Activated T-helper 1 cell treated with anti-CD3 and anti-CD28 coated beads, Interleukin-12 subunit alpha, Interleukin-12 subunit beta, Interleukin-2, Interleukin-4 antibody, amounts not matched to agents 30 ng/mL and 10 ng/mL and 1 ng/mL, durations not matched to agents 14 hours and 24 hours and 36 hours (primary cell): ENCODE results near the gene PPP1R8. TPM values are rescaled to one million over a fixed set of nuclear protein-coding genes. Genes with fewer than 3 reads are reported as not detected.
"Not testable (repeated sequence)": the region's sequence is repeated elsewhere in the genome, so short reads cannot be mapped to it uniquely, and the experiment has no call there.

ENCODE experiments used
- DNase-seq: peaks from one replicate; pipeline ENCODE4 v3.0.0; 2021; ENCODE audit warnings: low spot score
- H3K27ac Mint-ChIP-seq: one replicate; pipeline ENCODE4 v1.8.0; 2021; ENCODE audit warnings: mild to moderate bottlenecking, mixed read lengths
- H3K27me3 Mint-ChIP-seq: one replicate; pipeline ENCODE4 v1.8.0; 2022; ENCODE audit warnings: mild to moderate bottlenecking, moderate library complexity, mixed read lengths; ENCODE audit not compliant: insufficient read depth
- H3K36me3 Mint-ChIP-seq: one replicate; pipeline ENCODE4 v1.8.0; 2021; ENCODE audit warnings: low read depth, mixed read lengths
- H3K4me1 Mint-ChIP-seq: one replicate; pipeline ENCODE4 v1.8.0; 2021; ENCODE audit warnings: low read depth, mixed read lengths
- H3K4me3 Mint-ChIP-seq: one replicate; pipeline ENCODE4 v1.8.0; 2021; ENCODE audit warnings: mild to moderate bottlenecking, moderate library complexity, mixed read lengths
- H3K9me3 Mint-ChIP-seq: one replicate; pipeline ENCODE4 v1.8.0; 2021; ENCODE audit warnings: mixed read lengths
- intact Hi-C: fragments of 100-400 bp; cut with micrococcal nuclease; formaldehyde crosslinking; loops from one replicate; pipeline ENCODE4 v1.15.1; 2024
- total RNA-seq: library from RNA; stranded (reverse); gene quantifications from 2 replicates; pipeline ENCODE4 v1.2.3, GENCODE V29; 2022

Gene PPP1R8
- total RNA-seq, 1 donor from 2014 or later, result 84.1 TPM

- Mint-ChIP-seq H3K9me3 (no peaks in the 10 kb centered on the region), H3K27me3 (no peaks in the 10 kb centered on the region), H3K36me3 (peaks cover 1% of the 10 kb centered on the region), H3K27ac (peak overlapping the region; percentile 89), H3K4me3 (peak overlapping the region; percentile 71), H3K4me1 (peaks cover 55% of the 10 kb centered on the region)
- peak; percentile 59 for DNase-seq
- intact Hi-C loops, result loop anchor here (1.0 kb wide), 1 partner anchor 18 kb away; no protein-coding TSS in a partner anchor
Measured at GRCh38 chr1:27868932-27869718, 38.5 kb downstream of the PPP1R8 start.

DNA sequence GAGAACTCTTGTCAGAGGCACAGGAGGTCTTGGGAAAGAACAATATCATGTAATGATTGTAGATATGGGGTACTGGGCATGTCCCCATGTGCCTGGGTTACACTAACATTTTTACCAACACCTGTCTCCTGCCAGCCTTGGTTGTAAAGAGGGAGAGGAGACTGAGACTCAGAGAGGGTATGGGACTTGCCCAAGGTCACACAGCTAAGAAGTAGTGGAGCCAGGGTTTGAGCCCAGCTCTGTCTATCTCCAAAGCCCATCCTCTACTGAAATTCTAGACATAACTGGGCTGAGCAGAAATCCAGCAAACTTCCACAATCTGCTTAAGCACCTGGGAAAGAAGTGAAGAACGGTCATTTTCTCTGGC lies 39.1 kb downstream of the PPP1R8 start:
- H3K4me3 Mint-ChIP-seq, result peak overlapping the region; percentile 71
- no peak for DNase-seq
- H3K4me1 Mint-ChIP-seq, result peaks cover 51% of the 10 kb centered on the region
- intact Hi-C loops, result loop anchor here (1.0 to 5.0 kb wide), 2 partner anchors 18 to 88 kb away; partner anchors contain the start of gene XKR8
- H3K27ac Mint-ChIP-seq, result peak overlapping the region; percentile 89
- H3K27me3 Mint-ChIP-seq, result no peaks in the 10 kb centered on the region
- peaks cover 1% of the 10 kb centered on the region for H3K36me3 Mint-ChIP-seq
- H3K9me3 Mint-ChIP-seq, result no peaks in the 10 kb centered on the region

DNA sequence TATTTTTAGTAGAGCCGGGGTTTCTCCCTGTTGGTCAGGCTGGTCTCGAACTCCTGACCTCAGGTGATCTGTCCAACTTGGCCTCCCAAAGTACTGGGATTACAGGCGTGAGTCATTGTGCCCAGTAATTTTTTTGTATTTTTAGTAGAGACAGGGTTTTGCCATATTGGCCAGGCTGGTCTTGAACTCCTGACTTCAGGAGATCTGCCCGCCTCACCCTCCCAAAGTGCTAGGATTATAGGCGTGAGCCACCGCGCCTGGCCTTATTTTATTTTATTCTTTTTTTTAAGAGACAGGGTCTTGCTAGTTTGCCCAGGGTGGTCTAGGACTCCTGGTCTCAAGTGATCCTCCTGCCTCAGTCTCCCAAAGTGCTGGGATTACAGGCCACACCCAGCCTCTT lies 40.5 kb downstream of the PPP1R8 start:
- H3K9me3 Mint-ChIP-seq, H3K27me3 Mint-ChIP-seq, H3K36me3 Mint-ChIP-seq, DNase-seq, H3K27ac Mint-ChIP-seq: not testable (repeated sequence)
- Mint-ChIP-seq H3K4me1 (peaks cover 55% of the 10 kb centered on the region), H3K4me3 (peak overlapping the region; percentile 77)
- intact Hi-C loops, result loop anchor here (5.0 kb wide), 1 partner anchor 86 kb away; the partner anchor contains the start of gene XKR8

DNA sequence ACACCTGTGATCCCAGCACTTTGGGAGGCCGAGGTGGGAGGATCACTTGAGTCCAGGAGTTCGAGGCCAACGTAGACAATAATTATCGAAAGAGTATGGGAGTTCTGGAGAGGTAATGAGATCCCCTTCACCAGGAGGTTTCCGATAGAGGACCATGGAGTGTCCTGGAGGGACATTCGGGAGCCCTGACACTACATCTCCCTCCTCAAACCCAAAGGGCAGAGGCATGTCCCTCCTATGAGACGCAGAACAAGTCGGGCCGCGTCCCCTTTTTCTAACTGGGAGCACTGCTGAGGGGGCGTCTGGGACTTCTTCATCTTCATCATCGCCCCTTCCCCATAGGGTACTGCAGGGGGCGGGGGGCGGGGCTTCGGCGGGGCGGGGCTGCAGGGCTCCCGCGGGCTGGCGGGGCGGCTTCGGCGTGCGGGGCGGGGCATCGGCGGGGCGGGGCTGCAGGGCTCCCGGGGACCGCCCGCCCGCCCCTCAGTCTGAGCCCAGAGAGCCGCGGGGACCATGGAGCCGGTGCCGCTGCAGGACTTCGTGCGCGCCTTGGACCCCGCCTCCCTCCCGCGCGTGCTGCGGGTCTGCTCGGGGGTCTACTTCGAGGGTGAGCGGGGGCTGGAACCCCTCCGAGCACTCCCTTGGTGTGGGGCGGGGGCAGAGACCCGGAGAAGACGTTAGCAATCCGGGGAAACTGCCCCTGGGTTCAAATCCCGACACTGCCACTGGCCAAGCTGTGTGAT lies 41.6 kb downstream of the PPP1R8 start, which contains the start of gene THEMIS2:
Gene THEMIS2, plus strand, starts transcription at position 486 of the 743 bp plus-strand sequence. Its CDS starts 28 bp downstream, at position 514.
- Mint-ChIP-seq H3K36me3 (peaks cover 6% of the 10 kb centered on the region), H3K4me1 (peaks cover 50% of the 10 kb centered on the region)
- intact Hi-C loops, result loop anchor here (1.0 to 5.0 kb wide), 2 partner anchors 85 to 99 kb away; partner anchors contain the start of genes STX12 and XKR8

GRCh38 chr1:27872802-27873551 lies 42.4 kb downstream of the PPP1R8 start:
- intact Hi-C loops, result loop anchor here (1.0 to 5.0 kb wide), 4 partner anchors 14 to 100 kb away; partner anchors contain the start of genes STX12 and XKR8
- Mint-ChIP-seq H3K36me3 (peaks cover 6% of the 10 kb centered on the region), H3K27ac (peak overlapping the region; percentile 95), H3K4me1 (peaks cover 50% of the 10 kb centered on the region), H3K27me3 (no peaks in the 10 kb centered on the region), H3K4me3 (peak overlapping the region; percentile 94), H3K9me3 (no peaks in the 10 kb centered on the region)
- DNase-seq, result no peak

More for the DNA sequence above, 41.6 kb downstream of the PPP1R8 start, which contains the start of gene THEMIS2:
- no peaks in the 10 kb centered on the region for H3K27me3 Mint-ChIP-seq
- no peaks in the 10 kb centered on the region for H3K9me3 Mint-ChIP-seq
- peak; percentile 70 for DNase-seq
- peak within 1 kb of the TSS; percentile 95 for H3K27ac Mint-ChIP-seq
- H3K4me3 Mint-ChIP-seq, result peak within 1 kb of the TSS; percentile 94

GRCh38 chr1:27873671-27874384 lies 43.2 kb downstream of the PPP1R8 start:
- Mint-ChIP-seq H3K36me3 (peaks cover 11% of the 10 kb centered on the region), H3K9me3 (no peaks in the 10 kb centered on the region), H3K27ac (peak overlapping the region; percentile 95), H3K27me3 (no peaks in the 10 kb centered on the region), H3K4me1 (peaks cover 50% of the 10 kb centered on the region), H3K4me3 (peak overlapping the region; percentile 94)
- intact Hi-C loops, result loop anchor here (1.0 to 5.0 kb wide), 3 partner anchors 13 to 83 kb away; partner anchors contain the start of gene XKR8
- no peak for DNase-seq

GRCh38 chr1:27876341-27877114 lies 45.9 kb downstream of the PPP1R8 start:
- DNase-seq, result no peak
- H3K4me3 Mint-ChIP-seq, result no peak overlapping the region
- H3K36me3 Mint-ChIP-seq, result peaks cover 24% of the 10 kb centered on the region
- H3K9me3 Mint-ChIP-seq, result no peaks in the 10 kb centered on the region
- peaks cover 46% of the 10 kb centered on the region for H3K4me1 Mint-ChIP-seq
- H3K27me3 Mint-ChIP-seq, result no peaks in the 10 kb centered on the region
- intact Hi-C loops, result no loop called here
- H3K27ac Mint-ChIP-seq, result no peak overlapping the region

- no peaks in the 10 kb centered on the region for H3K9me3 Mint-ChIP-seq
Measured at GRCh38 chr1:27877115-27877416, 46.5 kb downstream of the PPP1R8 start.

DNA sequence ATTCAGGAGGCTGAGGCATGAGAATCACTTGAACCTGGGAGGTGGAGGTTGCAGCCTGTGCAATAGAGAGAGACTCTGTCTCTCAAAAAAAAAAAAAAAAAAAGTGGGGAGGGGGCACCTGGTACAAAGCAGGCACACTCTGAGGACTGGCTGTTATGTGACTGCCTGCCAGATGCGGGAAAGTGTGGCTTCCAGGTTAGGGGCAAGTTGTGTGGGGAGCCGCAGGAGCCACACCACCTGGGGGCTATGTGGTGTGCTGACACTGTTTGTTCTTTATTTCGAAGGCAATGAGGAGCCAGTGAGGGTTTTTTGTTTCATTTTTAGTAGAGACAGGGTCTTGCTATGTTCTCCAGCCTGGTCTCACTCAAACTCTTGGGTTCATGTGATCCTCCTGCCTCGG lies 47.5 kb downstream of the PPP1R8 start:
- intact Hi-C loops, result no loop called here
- no peak overlapping the region for H3K4me3 Mint-ChIP-seq
- H3K4me1 Mint-ChIP-seq, result peaks cover 40% of the 10 kb centered on the region
- DNase-seq, result no peak
- H3K27ac Mint-ChIP-seq, result peak overlapping the region; percentile 23
- no peaks in the 10 kb centered on the region for H3K9me3 Mint-ChIP-seq
- H3K36me3 Mint-ChIP-seq, result peaks cover 29% of the 10 kb centered on the region
- H3K27me3 Mint-ChIP-seq, result no peaks in the 10 kb centered on the region

More at GRCh38 chr1:27877115-27877416, 46.5 kb downstream of the PPP1R8 start:
- no peak overlapping the region for H3K27ac Mint-ChIP-seq
- no peak overlapping the region for H3K4me3 Mint-ChIP-seq
- no peaks in the 10 kb centered on the region for H3K27me3 Mint-ChIP-seq
- intact Hi-C loops, result no loop called here
- H3K4me1 Mint-ChIP-seq, result peaks cover 42% of the 10 kb centered on the region
- no peak for DNase-seq
- peaks cover 24% of the 10 kb centered on the region for H3K36me3 Mint-ChIP-seq

DNA sequence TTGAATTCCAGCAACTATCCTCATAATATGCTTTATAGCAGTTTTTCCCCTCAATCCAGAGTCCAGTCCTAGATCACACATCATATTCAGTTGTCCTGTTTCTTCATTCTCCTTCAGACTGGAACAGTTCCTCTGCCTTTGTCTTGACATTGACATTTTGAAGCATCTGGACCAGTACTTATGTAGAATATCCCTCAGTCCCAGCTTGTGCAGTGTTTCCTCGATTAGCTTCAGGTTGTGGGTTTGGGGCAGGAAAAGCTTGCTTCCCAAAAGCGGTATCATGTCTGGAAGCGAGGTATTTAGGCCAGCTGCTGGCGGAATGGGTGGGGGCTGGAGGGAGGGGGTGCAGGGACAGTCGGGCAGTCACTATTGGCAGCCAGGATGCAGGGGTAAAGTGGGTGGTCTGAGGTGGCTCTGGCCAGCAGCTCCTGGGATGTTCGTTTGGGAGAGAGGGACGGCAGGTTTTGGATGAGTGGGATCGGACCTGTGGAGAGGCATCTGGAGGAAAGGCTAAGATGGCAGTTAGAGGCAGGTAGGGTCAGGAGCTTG lies 48.3 kb downstream of the PPP1R8 start:
- Mint-ChIP-seq H3K9me3 (no peaks in the 10 kb centered on the region), H3K36me3 (peaks cover 34% of the 10 kb centered on the region), H3K4me1 (peaks cover 41% of the 10 kb centered on the region), H3K4me3 (no peak overlapping the region), H3K27me3 (no peaks in the 10 kb centered on the region), H3K27ac (no peak overlapping the region)
- no peak for DNase-seq
- intact Hi-C loops, result no loop called here

GRCh38 chr1:27879374-27880082 lies 48.9 kb downstream of the PPP1R8 start:
- H3K27ac Mint-ChIP-seq, result no peak overlapping the region
- H3K27me3 Mint-ChIP-seq, result no peaks in the 10 kb centered on the region
- no peak overlapping the region for H3K4me3 Mint-ChIP-seq
- no peak for DNase-seq
- peaks cover 47% of the 10 kb centered on the region for H3K4me1 Mint-ChIP-seq
- intact Hi-C loops, result no loop called here
- H3K36me3 Mint-ChIP-seq, result peaks cover 40% of the 10 kb centered on the region
- no peaks in the 10 kb centered on the region for H3K9me3 Mint-ChIP-seq
